Activated CD8-positive, alpha-beta T cell treated with anti-CD3 and anti-CD28 coated beads for 36 hours (primary cell): Measurements from ENCODE around the gene LRRC14B. TPM values are rescaled to one million over a fixed set of nuclear protein-coding genes. Genes with fewer than 3 reads are reported as not detected.

Source experiments
- ATAC-seq: fragments of 200-7000 bp; cut with Tn5 transposase; one replicate; pipeline ENCODE4 v1.10.0; 2021; ENCODE audit warnings: mild to moderate bottlenecking, moderate library complexity
- CTCF ChIA-PET: fragments of 350-600 bp; sonication (Branson Sonifier 250); formaldehyde crosslinking; loops from one replicate; lab custom pipeline; 2021; ENCODE audit warnings: antibody characterized with exemption; lab: Charles Lee
- POLR2A ChIA-PET: fragments of 350-600 bp; sonication (Branson Sonifier 250); formaldehyde crosslinking; loops from one replicate; lab custom pipeline; 2021; ENCODE audit warnings: antibody characterized with exemption; lab: Charles Lee
- DNase-seq: peaks from one replicate; pipeline ENCODE4 v3.0.0-alpha.2; 2020
- H3K27ac Mint-ChIP-seq: one replicate; pipeline ENCODE4 v1.8.0; 2021; ENCODE audit warnings: mild to moderate bottlenecking, mixed read lengths
- H3K27me3 Mint-ChIP-seq: one replicate; pipeline ENCODE4 v1.8.0; 2021; ENCODE audit warnings: mixed read lengths
- H3K36me3 Mint-ChIP-seq: one replicate; pipeline ENCODE4 v1.8.0; 2021; ENCODE audit warnings: low read depth, mixed read lengths
- H3K4me1 Mint-ChIP-seq: one replicate; pipeline ENCODE4 v1.8.0; 2021; ENCODE audit warnings: low read depth, mixed read lengths
- H3K4me3 Mint-ChIP-seq: one replicate; pipeline ENCODE4 v1.8.0; 2021; ENCODE audit warnings: mild to moderate bottlenecking, moderate library complexity, mixed read lengths
- H3K9me3 Mint-ChIP-seq: one replicate; pipeline ENCODE4 v1.8.0; 2021; ENCODE audit warnings: mixed read lengths
- intact Hi-C: fragments of 100-400 bp; cut with micrococcal nuclease; formaldehyde crosslinking; loops from one replicate; pipeline ENCODE4 v1.10.0; 2022
- total RNA-seq, 2 experiments: library from RNA; stranded (reverse); gene quantifications; one replicate each; pipeline ENCODE4 v1.2.3, GENCODE V29; 2021
- TF ChIP-seq, protein P1 (sequence below): fragments of 200-600 bp; IDR thresholded peaks from one replicate; pipeline ENCODE4 v1.8.0; 2022; ENCODE audit warnings: antibody characterized with exemption, mild to moderate bottlenecking

Gene LRRC14B
- total RNA-seq, 2 experiments from 2014 or later: 0.16 TPM; not detected in 1

DNA sequence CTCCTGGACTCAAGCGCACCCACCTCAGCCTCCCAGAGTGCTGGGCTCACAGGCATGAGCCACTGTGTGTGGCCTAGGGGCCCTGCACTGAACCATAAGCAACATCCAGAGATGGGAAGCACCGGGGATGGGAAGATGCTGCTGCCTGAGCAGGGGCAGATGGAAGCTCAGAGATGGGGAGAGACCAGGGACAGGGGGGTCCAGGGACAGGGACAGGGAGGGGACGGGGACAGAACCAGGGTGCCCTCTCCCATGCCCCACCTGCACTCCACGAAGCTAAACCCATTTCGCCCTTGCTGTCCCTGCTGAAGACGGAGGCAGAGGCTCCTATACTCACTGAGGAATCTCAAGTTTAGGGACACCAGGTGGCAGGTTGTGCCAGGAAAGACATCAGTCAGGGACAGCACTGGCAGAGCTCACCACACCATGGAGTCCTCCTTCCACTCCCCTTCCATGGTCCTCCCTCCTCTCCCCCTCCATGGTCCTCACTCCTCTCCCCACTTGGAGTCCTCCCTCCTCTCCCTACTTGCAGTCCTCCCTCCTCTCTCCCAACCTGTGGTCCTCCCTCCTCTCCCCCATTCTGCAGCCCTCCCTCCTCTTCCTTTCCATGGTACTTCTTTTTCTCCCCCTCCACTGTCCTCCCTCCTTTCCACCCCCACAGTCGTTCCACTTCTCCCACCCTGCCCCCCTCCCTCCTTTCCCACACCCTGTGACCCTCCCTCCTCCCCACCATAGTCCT is 45.5 kb upstream of the LRRC14B start:
- Mint-ChIP-seq H3K27ac (no peak overlapping the region), H3K4me1 (no peaks in the 10 kb centered on the region), H3K27me3 (no peaks in the 10 kb centered on the region), H3K4me3 (no peak overlapping the region), H3K9me3 (peaks cover 11% of the 10 kb centered on the region), H3K36me3 (peaks cover 3% of the 10 kb centered on the region)
- TF ChIP-seq, protein P1, sequence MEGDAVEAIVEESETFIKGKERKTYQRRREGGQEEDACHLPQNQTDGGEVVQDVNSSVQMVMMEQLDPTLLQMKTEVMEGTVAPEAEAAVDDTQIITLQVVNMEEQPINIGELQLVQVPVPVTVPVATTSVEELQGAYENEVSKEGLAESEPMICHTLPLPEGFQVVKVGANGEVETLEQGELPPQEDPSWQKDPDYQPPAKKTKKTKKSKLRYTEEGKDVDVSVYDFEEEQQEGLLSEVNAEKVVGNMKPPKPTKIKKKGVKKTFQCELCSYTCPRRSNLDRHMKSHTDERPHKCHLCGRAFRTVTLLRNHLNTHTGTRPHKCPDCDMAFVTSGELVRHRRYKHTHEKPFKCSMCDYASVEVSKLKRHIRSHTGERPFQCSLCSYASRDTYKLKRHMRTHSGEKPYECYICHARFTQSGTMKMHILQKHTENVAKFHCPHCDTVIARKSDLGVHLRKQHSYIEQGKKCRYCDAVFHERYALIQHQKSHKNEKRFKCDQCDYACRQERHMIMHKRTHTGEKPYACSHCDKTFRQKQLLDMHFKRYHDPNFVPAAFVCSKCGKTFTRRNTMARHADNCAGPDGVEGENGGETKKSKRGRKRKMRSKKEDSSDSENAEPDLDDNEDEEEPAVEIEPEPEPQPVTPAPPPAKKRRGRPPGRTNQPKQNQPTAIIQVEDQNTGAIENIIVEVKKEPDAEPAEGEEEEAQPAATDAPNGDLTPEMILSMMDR: no peak
- no peak for DNase-seq
- POLR2A ChIA-PET: no interaction called here
- ATAC-seq: no peak
- intact Hi-C loops: no loop called here
- CTCF ChIA-PET: interaction anchor here (1.2 kb wide), 1 partner anchor 13 kb away, joined by 3 read pairs; no protein-coding TSS in a partner anchor

DNA sequence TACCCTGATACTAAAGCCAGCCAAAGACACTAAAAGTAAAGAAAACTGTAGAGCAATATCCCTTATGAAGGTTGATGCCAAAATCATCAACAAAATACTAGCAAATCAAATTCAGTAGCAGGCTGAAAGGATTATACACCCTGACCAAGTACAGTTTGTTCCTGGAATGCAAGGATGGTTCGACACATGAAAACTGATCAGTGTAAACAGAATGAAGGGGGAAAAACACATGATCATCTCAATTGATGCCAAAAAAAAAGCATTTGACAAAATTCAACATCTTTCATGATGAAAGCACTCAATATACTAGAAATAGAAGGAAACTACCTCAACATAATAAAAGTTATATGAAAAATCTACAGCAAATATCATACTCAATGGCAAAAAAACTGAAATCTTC is 43.5 kb upstream of the LRRC14B start:
- no peaks in the 10 kb centered on the region for H3K4me1 Mint-ChIP-seq
- peaks cover 11% of the 10 kb centered on the region for H3K9me3 Mint-ChIP-seq
- ATAC-seq (no peak), DNase-seq (no peak)
- ChIA-PET POLR2A (no interaction called here), CTCF (interaction anchor here (1.9 kb wide), 1 partner anchor 41 kb away, joined by 6 read pairs; no protein-coding TSS in a partner anchor)
- peaks cover 3% of the 10 kb centered on the region for H3K36me3 Mint-ChIP-seq
- intact Hi-C loops: no loop called here
- no peak overlapping the region for H3K4me3 Mint-ChIP-seq
- H3K27ac Mint-ChIP-seq: no peak overlapping the region
- TF ChIP-seq, protein P1: no peak
- no peaks in the 10 kb centered on the region for H3K27me3 Mint-ChIP-seq

DNA sequence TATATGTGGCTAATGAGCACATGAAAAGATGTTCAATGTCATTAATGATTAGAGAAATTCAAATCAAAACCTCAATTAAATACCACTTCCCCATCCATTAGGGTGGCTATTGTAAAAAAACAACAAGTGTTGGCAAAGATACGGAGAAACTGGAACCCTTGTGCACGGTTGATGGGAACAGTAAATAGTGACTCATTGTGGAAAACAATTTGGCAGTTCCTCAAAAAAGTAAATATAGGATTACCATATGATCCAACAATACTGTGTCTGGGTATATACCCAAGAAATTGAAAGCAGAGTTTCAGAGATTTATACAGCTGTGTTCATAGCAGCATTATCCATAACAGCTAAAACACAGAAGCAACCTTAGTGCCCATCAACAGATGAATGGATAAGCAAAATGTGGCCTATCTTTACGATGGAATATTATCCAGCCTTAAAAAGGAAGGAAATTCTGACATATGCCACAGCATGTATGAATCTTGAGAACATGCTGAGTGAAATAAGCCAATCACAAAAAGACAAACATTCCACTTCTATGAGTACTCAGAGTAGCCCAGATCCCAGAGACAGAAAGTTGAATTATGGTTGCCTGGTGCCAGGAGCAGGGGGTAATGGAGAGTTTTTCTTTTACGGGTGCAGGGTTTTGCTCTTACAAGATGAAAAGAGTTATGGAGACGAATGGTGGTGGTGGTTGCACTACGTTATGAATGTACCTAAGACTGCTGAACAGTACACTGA is 41.4 kb upstream of the LRRC14B start:
- H3K27ac Mint-ChIP-seq: no peak overlapping the region
- intact Hi-C loops: no loop called here
- H3K27me3 Mint-ChIP-seq: no peaks in the 10 kb centered on the region
- peaks cover 11% of the 10 kb centered on the region for H3K9me3 Mint-ChIP-seq
- peaks cover 3% of the 10 kb centered on the region for H3K36me3 Mint-ChIP-seq
- no peaks in the 10 kb centered on the region for H3K4me1 Mint-ChIP-seq
- no peak for DNase-seq
- CTCF ChIA-PET: no interaction called here
- H3K4me3 Mint-ChIP-seq: no peak overlapping the region
- TF ChIP-seq, protein P1: no peak
- POLR2A ChIA-PET: no interaction called here
- ATAC-seq: no peak

DNA sequence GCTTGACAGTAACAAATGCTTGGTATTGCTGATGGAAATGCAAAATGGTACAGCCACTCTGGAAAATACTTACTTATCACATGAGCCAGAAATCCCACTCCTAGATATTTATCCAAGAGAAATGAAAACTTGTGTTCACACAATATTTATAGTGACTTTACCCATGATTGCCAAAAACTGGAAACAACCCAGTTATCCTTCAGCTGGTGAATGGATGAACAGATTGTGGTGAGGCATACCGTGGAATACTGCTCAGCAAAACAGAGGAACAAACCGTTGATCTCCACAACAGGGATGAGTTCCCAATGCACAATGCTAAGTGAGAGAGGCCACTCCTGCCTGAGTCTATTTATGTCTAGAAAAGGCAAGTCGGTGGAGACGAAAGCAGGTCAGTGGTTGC is 40.5 kb upstream of the LRRC14B start:
- CTCF ChIA-PET: no interaction called here
- peaks cover 11% of the 10 kb centered on the region for H3K9me3 Mint-ChIP-seq
- POLR2A ChIA-PET: no interaction called here
- intact Hi-C loops: no loop called here
- H3K27me3 Mint-ChIP-seq: no peaks in the 10 kb centered on the region
- ATAC-seq (no peak), DNase-seq (no peak)
- no peaks in the 10 kb centered on the region for H3K4me1 Mint-ChIP-seq
- H3K4me3 Mint-ChIP-seq: no peak overlapping the region
- peaks cover 3% of the 10 kb centered on the region for H3K36me3 Mint-ChIP-seq
- TF ChIP-seq, protein P1: no peak
- no peak overlapping the region for H3K27ac Mint-ChIP-seq

DNA sequence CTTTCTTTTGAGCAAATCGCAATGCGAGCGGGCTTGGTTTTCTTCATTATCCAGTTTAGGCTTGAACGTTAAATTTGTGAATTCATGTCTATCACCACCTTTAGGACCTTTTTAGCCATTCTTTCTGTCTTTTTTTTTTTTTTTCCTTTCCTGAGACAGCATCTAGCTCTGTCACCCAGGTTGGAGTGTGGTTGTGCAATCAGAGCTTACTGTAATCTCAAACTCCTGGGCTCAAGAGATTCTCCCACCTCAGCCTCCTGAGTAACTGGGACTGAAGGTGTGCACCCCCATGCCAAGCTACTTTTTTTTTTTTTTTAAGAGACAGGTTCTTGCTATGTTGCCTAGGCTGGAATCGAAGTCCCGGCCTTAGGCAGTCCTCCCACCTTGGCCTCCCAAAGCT is 39.2 kb upstream of the LRRC14B start:
- Mint-ChIP-seq H3K9me3 (peaks cover 10% of the 10 kb centered on the region), H3K36me3 (peaks cover 3% of the 10 kb centered on the region), H3K27ac (no peak overlapping the region), H3K4me1 (no peaks in the 10 kb centered on the region), H3K4me3 (no peak overlapping the region), H3K27me3 (no peaks in the 10 kb centered on the region)
- CTCF ChIA-PET: no interaction called here
- ATAC-seq (no peak), DNase-seq (no peak)
- POLR2A ChIA-PET: no interaction called here
- intact Hi-C loops: no loop called here
- TF ChIP-seq, protein P1: no peak
